ENCODE measurements around the gene RGS6.

The RGS6 gene

GRCh38 chr14:71947947-71948500, 15.8 kb downstream of the RGS6 start:
- no peak for DNase-seq

- no peak for DNase-seq
Measured at GRCh38 chr14:71952381-71953363, 20.4 kb downstream of the RGS6 start.

GRCh38 chr14:71956920-71957563, 24.8 kb downstream of the RGS6 start:
- no peak for DNase-seq

GRCh38 chr14:71959055-71959454, 26.8 kb downstream of the RGS6 start:
- DNase-seq: no peak

GRCh38 chr14:71960494-71961353, 28.5 kb downstream of the RGS6 start:
- DNase-seq: no peak

GRCh38 chr14:71961972-71962371, 29.7 kb downstream of the RGS6 start:
- DNase-seq: no peak

- DNase-seq: no peak
Measured at GRCh38 chr14:71964716-71965115, 32.5 kb downstream of the RGS6 start.

GRCh38 chr14:71966528-71966927, 34.3 kb downstream of the RGS6 start:
- no peak for DNase-seq

GRCh38 chr14:71967704-71968103, 35.5 kb downstream of the RGS6 start:
- no peak for DNase-seq

- DNase-seq: no peak
Measured at GRCh38 chr14:71970272-71970671, 38.0 kb downstream of the RGS6 start.

GRCh38 chr14:71985538-71986189, 53.4 kb downstream of the RGS6 start:
- DNase-seq: no peak

- DNase-seq: no peak
Measured at GRCh38 chr14:71988476-71988875, 56.2 kb downstream of the RGS6 start.

GRCh38 chr14:71988939-71989338, 56.7 kb downstream of the RGS6 start:
- DNase-seq: no peak

GRCh38 chr14:71994416-71994815, 62.2 kb downstream of the RGS6 start:
- no peak for DNase-seq

- DNase-seq: no peak
Measured at GRCh38 chr14:71995741-71996140, 63.5 kb downstream of the RGS6 start.

- no peak for DNase-seq
Measured at GRCh38 chr14:71996610-71997009, 64.4 kb downstream of the RGS6 start.

GRCh38 chr14:72000907-72001306, 68.7 kb downstream of the RGS6 start:
- DNase-seq: no peak

- DNase-seq: no peak
Measured at GRCh38 chr14:72002731-72003130, 70.5 kb downstream of the RGS6 start.

- DNase-seq: no peak
Measured at GRCh38 chr14:72008666-72009065, 76.4 kb downstream of the RGS6 start.

GRCh38 chr14:72010474-72010873, 78.2 kb downstream of the RGS6 start:
- no peak for DNase-seq

- DNase-seq: no peak
Measured at GRCh38 chr14:72013721-72014345, 81.6 kb downstream of the RGS6 start.

- DNase-seq: no peak
Measured at GRCh38 chr14:72014486-72014885, 82.3 kb downstream of the RGS6 start.
